Lower lobe of right lung (tissue), 2 donors: ENCODE measurements around the gene SMARCA4. TPM values are rescaled to one million over a fixed set of nuclear protein-coding genes. Genes with fewer than 3 reads are reported as not detected.

Experiments used
- ATAC-seq, 2 donors: fragments of 200-7000 bp; cut with Tn5 transposase; one replicate each; pipeline ENCODE4 v1.9.1; 2020 to 2022; ENCODE audit warnings: mild to moderate bottlenecking in 2 of 2, moderate library complexity in 2 of 2
- DNase-seq: peaks from one replicate; pipeline ENCODE4 v3.0.0-alpha.2; 2020
- H3K27ac ChIP-seq: fragments of 200-600 bp; one replicate; pipeline ENCODE4 v1.8.0; 2022
- H3K27me3 ChIP-seq: fragments of 200-600 bp; one replicate; pipeline ENCODE4 v1.8.0; 2022; ENCODE audit warnings: low read depth
- H3K36me3 ChIP-seq: fragments of 200-600 bp; one replicate; pipeline ENCODE4 v1.8.0; 2022; ENCODE audit warnings: mild to moderate bottlenecking
- H3K4me1 ChIP-seq: fragments of 200-600 bp; one replicate; pipeline ENCODE4 v1.8.0; 2022
- H3K4me3 ChIP-seq: fragments of 200-600 bp; one replicate; pipeline ENCODE4 v1.8.0; 2022; ENCODE audit warnings: mild to moderate bottlenecking
- H3K9me3 ChIP-seq: fragments of 200-600 bp; one replicate; pipeline ENCODE4 v1.8.0; 2022
- intact Hi-C: fragments of 100-400 bp; cut with DNase I; formaldehyde crosslinking; loops from one replicate; pipeline ENCODE4 v1.11.0; 2022
- total RNA-seq: library from RNA; stranded (reverse); fragmentation: NEBNext Ultra II Directional; extraction: Animal tissue kit (Norgen Biotek cat#: 25700); gene quantifications from one replicate; pipeline ENCODE4 v1.2.1, GENCODE V29; 2021
- TF ChIP-seq, protein P1 (sequence below): fragments of 200-600 bp; IDR thresholded peaks from one replicate; pipeline ENCODE4 v1.8.0; 2022; ENCODE audit warnings: antibody characterized with exemption, mild to moderate bottlenecking
- donor health status: DM: no; HTN: yes; CAD: no; lungs with severe emphysema.

Gene SMARCA4
- total RNA-seq, 1 donor from 2014 or later = 85.0 TPM

DNA sequence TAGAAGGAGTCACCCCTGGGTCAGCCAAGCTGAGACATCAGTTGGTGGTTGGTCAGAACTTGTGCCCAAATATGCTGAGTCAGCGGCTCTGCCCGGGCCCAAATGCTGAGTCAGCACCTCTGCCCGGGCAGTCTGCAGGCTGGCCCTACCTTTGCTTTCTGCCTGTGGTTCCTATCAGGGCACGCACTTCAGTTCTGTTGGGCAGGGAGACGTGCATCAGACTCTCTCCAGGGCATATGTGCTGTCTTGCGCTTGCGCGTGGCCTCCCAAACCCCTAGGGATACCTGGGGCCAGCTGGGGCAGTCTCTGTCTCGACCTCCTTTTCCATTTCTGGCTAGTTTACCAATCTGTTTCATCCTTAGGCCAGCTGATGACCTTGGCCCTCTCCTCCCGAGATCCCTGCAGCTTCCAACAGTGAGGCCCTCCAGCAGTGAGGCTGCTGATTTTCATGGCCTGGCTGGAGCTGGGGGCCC lies 104.0 kb downstream of the SMARCA4 start:
- H3K9me3 ChIP-seq = no peaks in the 10 kb centered on the region
- intact Hi-C loops = no loop called here
- ATAC-seq = no peak

DNA sequence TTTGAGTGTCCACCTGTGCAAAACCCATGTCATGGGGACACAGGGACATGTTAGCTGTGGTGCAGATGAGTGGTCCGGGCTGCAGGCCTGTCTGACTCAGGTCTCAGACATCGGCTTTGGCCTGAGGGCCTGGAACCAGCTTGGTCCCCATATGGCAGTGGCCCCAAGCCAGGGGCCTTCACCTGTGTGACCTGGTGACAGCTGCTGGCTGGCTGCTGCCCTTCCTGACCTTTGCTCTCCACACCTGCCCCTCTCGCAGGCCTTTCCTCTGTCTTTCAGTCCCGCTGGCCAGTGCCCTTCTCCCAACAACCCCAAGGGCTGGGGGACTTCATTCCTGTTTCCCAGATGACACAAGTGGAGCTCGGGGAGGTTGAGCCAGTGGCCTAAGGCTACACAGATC lies 105.5 kb downstream of the SMARCA4 start:
- ATAC-seq = no peak
- Histone ChIP-seq H3K4me1 (no peaks in the 10 kb centered on the region), H3K27me3 (no peaks in the 10 kb centered on the region), H3K27ac (no peak overlapping the region), H3K9me3 (no peaks in the 10 kb centered on the region), H3K4me3 (no peak overlapping the region), H3K36me3 (peaks cover 27% of the 10 kb centered on the region)
- no peak for DNase-seq
- TF ChIP-seq, protein P1, sequence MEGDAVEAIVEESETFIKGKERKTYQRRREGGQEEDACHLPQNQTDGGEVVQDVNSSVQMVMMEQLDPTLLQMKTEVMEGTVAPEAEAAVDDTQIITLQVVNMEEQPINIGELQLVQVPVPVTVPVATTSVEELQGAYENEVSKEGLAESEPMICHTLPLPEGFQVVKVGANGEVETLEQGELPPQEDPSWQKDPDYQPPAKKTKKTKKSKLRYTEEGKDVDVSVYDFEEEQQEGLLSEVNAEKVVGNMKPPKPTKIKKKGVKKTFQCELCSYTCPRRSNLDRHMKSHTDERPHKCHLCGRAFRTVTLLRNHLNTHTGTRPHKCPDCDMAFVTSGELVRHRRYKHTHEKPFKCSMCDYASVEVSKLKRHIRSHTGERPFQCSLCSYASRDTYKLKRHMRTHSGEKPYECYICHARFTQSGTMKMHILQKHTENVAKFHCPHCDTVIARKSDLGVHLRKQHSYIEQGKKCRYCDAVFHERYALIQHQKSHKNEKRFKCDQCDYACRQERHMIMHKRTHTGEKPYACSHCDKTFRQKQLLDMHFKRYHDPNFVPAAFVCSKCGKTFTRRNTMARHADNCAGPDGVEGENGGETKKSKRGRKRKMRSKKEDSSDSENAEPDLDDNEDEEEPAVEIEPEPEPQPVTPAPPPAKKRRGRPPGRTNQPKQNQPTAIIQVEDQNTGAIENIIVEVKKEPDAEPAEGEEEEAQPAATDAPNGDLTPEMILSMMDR = no peak
- intact Hi-C loops = no loop called here

More for the DNA sequence above, 104.0 kb downstream of the SMARCA4 start:
- peaks cover 40% of the 10 kb centered on the region for H3K36me3 ChIP-seq
- no peak overlapping the region for H3K27ac ChIP-seq
- no peaks in the 10 kb centered on the region for H3K4me1 ChIP-seq
- H3K27me3 ChIP-seq = no peaks in the 10 kb centered on the region
- TF ChIP-seq, protein P1 = no peak
- H3K4me3 ChIP-seq = no peak overlapping the region
- DNase-seq = no peak

DNA sequence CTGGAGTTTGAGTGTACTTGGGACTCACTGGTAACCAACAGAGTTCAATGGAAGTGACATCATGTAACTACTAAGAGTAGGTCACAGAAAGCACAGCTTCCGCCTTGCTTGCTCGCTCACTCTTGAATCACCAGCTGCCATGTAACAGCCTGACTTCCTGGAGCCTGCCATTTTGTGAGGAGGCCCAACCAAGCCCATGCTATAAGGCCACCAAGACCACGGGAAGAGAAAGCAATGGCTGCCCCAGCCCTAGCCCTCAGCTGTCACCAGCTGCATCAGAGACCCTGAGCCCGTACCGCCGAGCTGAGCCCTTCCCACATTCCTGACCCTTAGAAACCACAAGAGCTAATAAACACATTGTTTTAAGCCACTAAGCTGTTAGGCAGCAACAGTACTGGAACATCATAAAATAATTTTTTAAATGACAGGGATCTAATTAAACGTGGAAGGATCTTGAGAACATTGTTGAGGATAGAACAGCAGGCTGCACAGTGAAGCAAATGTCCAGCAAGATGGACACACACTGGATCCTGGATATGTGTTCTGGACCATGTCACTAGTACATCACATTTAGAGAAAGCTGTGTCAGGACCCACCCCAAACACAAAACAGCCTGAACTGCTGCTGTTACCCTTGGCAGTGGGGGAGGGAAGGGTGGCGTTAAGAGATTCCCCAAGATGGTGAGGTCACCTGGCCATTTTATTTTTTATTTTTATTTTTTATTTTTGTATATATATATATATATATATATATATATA lies 106.7 kb downstream of the SMARCA4 start:
- H3K27me3 ChIP-seq = no peaks in the 10 kb centered on the region
- no peaks in the 10 kb centered on the region for H3K4me1 ChIP-seq
- H3K27ac ChIP-seq = no peak overlapping the region
- TF ChIP-seq, protein P1 = no peak
- intact Hi-C loops = no loop called here
- DNase-seq (no peak), ATAC-seq (no peak)
- no peaks in the 10 kb centered on the region for H3K9me3 ChIP-seq
- peaks cover 16% of the 10 kb centered on the region for H3K36me3 ChIP-seq
- no peak overlapping the region for H3K4me3 ChIP-seq

DNA sequence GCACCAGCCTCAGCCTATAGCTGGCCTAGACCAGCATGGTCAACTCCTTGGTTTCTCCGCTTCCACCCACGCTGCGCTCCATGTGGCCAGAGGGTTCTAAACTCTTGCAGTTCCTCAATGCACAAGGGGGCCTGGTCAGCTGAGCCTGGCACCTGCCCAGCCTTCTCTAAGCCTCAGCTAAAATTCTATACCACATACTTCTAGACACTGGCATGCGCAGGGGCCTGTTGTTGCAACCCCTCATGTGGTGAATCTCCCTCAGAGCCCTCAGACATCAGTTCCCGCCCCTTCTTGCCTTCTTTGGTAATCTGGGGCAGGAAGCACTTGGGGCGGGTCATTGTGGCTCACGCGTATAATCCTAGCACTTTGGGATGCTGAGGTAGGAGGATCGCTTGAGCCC lies 108.7 kb downstream of the SMARCA4 start:
- intact Hi-C loops = no loop called here
- DNase-seq = peak; percentile 50
- Histone ChIP-seq H3K4me1 (peaks cover 5% of the 10 kb centered on the region), H3K36me3 (no peaks in the 10 kb centered on the region), H3K9me3 (no peaks in the 10 kb centered on the region), H3K27me3 (no peaks in the 10 kb centered on the region), H3K27ac (no peak overlapping the region), H3K4me3 (no peak overlapping the region)
- peak in 1 of 2 donors; percentile 6 for ATAC-seq
- TF ChIP-seq, protein P1 = no peak

DNA sequence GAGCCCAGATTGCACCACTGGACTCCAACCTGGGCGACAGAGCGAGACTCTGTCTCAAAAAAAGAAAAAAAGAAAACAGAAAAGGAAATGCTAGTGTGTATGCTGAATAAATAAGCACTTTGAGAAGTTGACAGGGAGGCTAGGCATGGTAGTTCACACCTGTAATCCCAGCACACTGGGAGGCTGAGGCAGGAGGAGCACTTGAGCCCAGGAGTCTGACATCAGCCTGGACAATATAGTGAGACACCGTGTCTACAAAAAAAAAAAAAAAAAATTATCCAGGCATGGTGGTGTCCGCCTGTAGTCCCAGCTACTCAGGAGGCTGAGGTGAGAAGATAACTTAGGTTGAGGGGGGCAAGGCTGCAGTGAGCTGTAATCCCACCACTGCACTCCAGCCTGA lies 109.3 kb downstream of the SMARCA4 start:
- H3K27me3 ChIP-seq = no peaks in the 10 kb centered on the region
- H3K4me1 ChIP-seq = peaks cover 11% of the 10 kb centered on the region
- DNase-seq (no peak), ATAC-seq (no peak)
- intact Hi-C loops = no loop called here
- H3K27ac ChIP-seq = no peak overlapping the region
- H3K36me3 ChIP-seq = no peaks in the 10 kb centered on the region
- TF ChIP-seq, protein P1 = no peak
- H3K4me3 ChIP-seq = no peak overlapping the region
- no peaks in the 10 kb centered on the region for H3K9me3 ChIP-seq
